ENCODE data around the gene SLC6A18. TPM values are rescaled to one million over a fixed set of nuclear protein-coding genes. Genes with fewer than 3 reads are reported as not detected.

The SLC6A18 gene
- total RNA-seq, 2 donors from 2014 or later: not detected

GRCh38 chr5:1268056-1268455 is 42.9 kb downstream of the SLC6A18 start:
- no peaks in the 10 kb centered on the region for H3K4me1 ChIP-seq
- H3K27ac ChIP-seq: no peak overlapping the region
- H3K36me3 ChIP-seq: no peaks in the 10 kb centered on the region
- no peak for DNase-seq (ENCODE audit: low spot score)
- no peak overlapping the region for H3K4me3 ChIP-seq
- TF ChIP-seq, protein P1, sequence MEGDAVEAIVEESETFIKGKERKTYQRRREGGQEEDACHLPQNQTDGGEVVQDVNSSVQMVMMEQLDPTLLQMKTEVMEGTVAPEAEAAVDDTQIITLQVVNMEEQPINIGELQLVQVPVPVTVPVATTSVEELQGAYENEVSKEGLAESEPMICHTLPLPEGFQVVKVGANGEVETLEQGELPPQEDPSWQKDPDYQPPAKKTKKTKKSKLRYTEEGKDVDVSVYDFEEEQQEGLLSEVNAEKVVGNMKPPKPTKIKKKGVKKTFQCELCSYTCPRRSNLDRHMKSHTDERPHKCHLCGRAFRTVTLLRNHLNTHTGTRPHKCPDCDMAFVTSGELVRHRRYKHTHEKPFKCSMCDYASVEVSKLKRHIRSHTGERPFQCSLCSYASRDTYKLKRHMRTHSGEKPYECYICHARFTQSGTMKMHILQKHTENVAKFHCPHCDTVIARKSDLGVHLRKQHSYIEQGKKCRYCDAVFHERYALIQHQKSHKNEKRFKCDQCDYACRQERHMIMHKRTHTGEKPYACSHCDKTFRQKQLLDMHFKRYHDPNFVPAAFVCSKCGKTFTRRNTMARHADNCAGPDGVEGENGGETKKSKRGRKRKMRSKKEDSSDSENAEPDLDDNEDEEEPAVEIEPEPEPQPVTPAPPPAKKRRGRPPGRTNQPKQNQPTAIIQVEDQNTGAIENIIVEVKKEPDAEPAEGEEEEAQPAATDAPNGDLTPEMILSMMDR (IDR thresholded peaks at IDR 0.05): no peak
- H3K27me3 ChIP-seq: no peaks in the 10 kb centered on the region
- peaks cover 0 to 7% of the 10 kb centered on the region in 2 donors for H3K9me3 ChIP-seq

GRCh38 chr5:1268666-1269065 is 43.5 kb downstream of the SLC6A18 start:
- Histone ChIP-seq H3K9me3 (peaks cover 0 to 1% of the 10 kb centered on the region in 2 donors), H3K27ac (no peak overlapping the region), H3K36me3 (no peaks in the 10 kb centered on the region), H3K4me1 (no peaks in the 10 kb centered on the region), H3K4me3 (no peak overlapping the region), H3K27me3 (no peaks in the 10 kb centered on the region)
- TF ChIP-seq, protein P1 (IDR thresholded peaks at IDR 0.05): no peak
- no peak for DNase-seq (ENCODE audit: low spot score)

DNA sequence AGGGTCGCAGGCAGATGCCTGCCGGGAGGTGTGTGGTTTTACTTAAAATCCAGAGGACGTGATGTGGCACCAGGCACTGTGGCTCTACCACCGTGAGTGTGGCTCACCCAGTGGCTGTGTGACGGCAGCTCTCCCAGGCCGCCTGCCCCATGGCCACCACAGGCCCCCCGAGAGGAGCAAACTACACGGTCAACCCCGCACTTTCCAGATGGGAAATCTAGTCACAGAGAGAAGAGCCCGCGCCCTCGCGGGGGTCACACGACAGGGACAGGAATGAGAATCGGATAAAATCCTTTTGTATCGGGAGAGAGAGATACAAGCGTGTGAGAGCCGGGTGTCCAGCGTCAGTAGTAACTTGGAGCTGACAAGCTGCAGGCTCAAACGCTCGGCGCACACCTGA is 45.2 kb downstream of the SLC6A18 start:
- TF ChIP-seq, protein P1 (IDR thresholded peaks at IDR 0.05): no peak
- Histone ChIP-seq H3K27me3 (no peaks in the 10 kb centered on the region), H3K4me1 (no peaks in the 10 kb centered on the region), H3K9me3 (no peaks in the 10 kb centered on the region), H3K27ac (no peak overlapping the region), H3K36me3 (no peaks in the 10 kb centered on the region), H3K4me3 (no peak overlapping the region)
- no peak for DNase-seq (ENCODE audit: low spot score)

DNA sequence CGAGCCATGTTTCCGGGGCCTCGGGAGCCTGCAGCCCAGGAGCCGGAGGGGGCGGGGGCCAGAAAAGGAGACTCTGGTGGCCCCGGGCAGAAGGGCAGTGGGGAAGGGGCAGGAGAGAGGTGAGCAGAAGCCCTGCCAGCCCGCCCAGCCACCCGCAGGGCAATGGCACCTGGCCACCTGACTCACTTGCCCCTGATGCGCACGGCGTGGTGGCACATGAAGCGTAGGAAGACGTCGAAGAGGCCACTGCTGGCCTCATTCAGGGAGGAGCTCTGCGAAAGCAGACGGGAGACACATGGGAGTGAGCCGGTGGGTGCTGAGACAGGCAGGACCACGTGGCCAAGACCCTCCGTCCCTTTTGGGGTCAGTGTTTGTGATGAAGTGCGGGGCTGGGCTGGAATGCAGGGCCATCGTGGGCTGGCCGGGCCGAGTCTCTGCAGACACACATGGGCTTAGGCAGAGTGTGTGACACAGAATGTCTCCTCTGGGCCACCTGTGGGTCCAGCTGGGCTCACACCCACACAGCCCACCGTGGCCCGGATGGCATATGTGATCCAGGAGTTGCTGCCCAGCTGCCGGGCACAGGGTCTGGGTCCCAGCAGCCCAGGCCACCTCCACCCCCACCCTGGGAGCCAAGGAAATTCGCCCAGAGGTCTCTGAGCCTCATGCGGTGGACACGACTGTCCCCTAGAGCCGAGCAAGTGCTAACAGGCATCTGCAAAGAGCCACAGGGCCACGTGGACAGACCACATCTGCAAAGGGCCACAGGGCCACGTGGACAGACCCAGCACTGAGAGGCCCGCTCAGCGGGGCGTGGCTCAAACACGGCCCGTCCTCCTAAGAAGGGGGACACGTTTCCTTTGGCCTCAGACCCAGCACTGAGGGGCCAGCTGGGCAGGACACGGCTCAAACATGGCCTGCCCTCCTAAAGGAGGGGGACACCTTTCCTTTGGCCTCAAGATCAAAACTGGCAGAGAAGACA is 46.0 kb downstream of the SLC6A18 start:
- Histone ChIP-seq H3K36me3 (no peaks in the 10 kb centered on the region), H3K4me1 (no peaks in the 10 kb centered on the region), H3K4me3 (no peak overlapping the region), H3K27me3 (no peaks in the 10 kb centered on the region), H3K9me3 (no peaks in the 10 kb centered on the region), H3K27ac (no peak overlapping the region)
- no peak for DNase-seq (ENCODE audit: low spot score)
- TF ChIP-seq, protein P1 (IDR thresholded peaks at IDR 0.05): no peak

- Histone ChIP-seq H3K27me3 (no peaks in the 10 kb centered on the region), H3K27ac (no peak overlapping the region), H3K4me1 (no peaks in the 10 kb centered on the region), H3K9me3 (no peaks in the 10 kb centered on the region), H3K4me3 (no peak overlapping the region), H3K36me3 (no peaks in the 10 kb centered on the region)
- TF ChIP-seq, protein P1 (IDR thresholded peaks at IDR 0.05): no peak
- DNase-seq (ENCODE audit: low spot score): no peak
Measured at GRCh38 chr5:1272201-1272600, 47.0 kb downstream of the SLC6A18 start.
